ENCODE data around the gene SYTL1. TPM values are rescaled to one million over a fixed set of nuclear protein-coding genes. Genes with fewer than 3 reads are reported as not detected.
A peak's percentile ranks its signal among the peaks of the same experiment; 100 is the strongest.

SYTL1 gene
- total and polyA plus RNA-seq, 4 experiments from 2014 or later, result 99.7 to 158 (median 144) TPM

DNA sequence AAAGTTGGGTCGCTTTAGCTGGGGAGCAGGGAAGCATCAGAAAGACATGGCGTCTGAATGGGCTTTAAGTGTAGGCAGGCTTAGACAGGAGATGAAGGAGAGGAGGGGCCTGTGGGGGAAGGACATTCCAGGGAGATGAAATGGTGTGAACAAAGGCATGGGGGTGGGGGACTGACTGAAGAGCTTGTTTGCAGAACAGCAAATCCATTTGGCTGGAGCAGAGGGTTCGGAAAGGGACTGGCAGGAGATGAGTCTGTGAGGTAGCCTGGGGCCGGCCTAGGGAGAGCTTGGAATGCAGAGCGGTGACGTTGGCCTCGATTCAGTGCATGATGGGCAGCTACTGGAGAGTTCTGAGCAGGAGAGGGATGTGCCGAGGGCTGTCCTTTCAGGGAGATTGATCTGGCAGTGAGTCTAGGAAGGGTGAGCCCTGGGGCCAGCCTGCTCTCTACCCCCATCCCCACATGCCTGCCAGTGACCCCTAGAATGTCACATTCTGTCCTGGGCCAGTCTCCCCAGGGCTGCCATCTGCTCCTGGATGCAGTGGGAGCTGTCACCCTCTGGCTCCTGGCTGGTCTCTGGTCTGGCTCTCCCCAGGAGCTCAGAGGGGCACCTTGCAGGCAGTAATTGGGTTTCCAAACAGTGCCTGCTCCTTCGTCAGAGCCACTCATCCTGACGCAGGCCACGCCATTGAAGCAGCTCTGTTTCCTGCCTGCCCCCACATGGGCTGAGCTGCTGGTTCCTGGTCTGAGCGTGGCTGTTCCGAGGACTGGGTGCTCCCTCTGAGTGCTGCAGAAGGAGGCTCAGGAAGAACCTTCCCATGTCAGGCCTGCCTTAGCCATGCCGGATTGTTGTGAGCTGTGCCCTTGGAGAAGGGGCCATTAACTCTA lies 42.2 kb upstream of the SYTL1 start:
- Histone ChIP-seq H3K27ac (ENCODE audit: low read depth, low read length) (no peak overlapping the region), H3K9me3 (ENCODE audit: control insufficient read depth in 1 of 2, low read length in 2 of 2) (no peaks in the 10 kb centered on the region), H3K4me1 (ENCODE audit: insufficient read depth, low read length) (no peaks in the 10 kb centered on the region), H3K36me3 (ENCODE audit: insufficient read depth, low read length) (peaks cover 48% of the 10 kb centered on the region), H3K27me3 (ENCODE audit: insufficient read depth, low read length) (no peaks in the 10 kb centered on the region), H3K4me3 (ENCODE audit: low read length in 2 of 2) (no peak overlapping the region)
- DNase-seq, result no peak
- Mint-ChIP-seq H3K27ac (peak overlapping the region in 3 of 7 donors; percentile 4 to 19 (median 17)), H3K4me3 (no peak overlapping the region), H3K9me3 (no peaks in the 10 kb centered on the region), H3K36me3 (peaks cover 22 to 79% of the 10 kb centered on the region in 2 donors), H3K27me3 (no peaks in the 10 kb centered on the region), H3K4me1 (peaks cover 0 to 2% (median 1%) of the 10 kb centered on the region in 4 donors)
- intact Hi-C loops (cut with micrococcal nuclease), result loop anchor here (1.0 to 2.0 kb wide), 2 partner anchors 96 to 307 kb away; no protein-coding TSS in a partner anchor
- ChIA-PET CTCF (ENCODE audit: partially characterized antibody) (interaction anchor here (0.6 to 12.1 kb wide), 27 partner anchors 8 to 373 kb away, joined by 3 to 325 read pairs (median 7); partner anchors contain the start of genes AHDC1, CD164L2, GPR3 and MAP3K6), POLR2A (ENCODE audit: partially characterized antibody) (interaction anchor here (0.8 to 2.1 kb wide), 5 partner anchors 27 to 363 kb away, joined by 3 to 15 read pairs (median 4); no protein-coding TSS in a partner anchor)

DNA sequence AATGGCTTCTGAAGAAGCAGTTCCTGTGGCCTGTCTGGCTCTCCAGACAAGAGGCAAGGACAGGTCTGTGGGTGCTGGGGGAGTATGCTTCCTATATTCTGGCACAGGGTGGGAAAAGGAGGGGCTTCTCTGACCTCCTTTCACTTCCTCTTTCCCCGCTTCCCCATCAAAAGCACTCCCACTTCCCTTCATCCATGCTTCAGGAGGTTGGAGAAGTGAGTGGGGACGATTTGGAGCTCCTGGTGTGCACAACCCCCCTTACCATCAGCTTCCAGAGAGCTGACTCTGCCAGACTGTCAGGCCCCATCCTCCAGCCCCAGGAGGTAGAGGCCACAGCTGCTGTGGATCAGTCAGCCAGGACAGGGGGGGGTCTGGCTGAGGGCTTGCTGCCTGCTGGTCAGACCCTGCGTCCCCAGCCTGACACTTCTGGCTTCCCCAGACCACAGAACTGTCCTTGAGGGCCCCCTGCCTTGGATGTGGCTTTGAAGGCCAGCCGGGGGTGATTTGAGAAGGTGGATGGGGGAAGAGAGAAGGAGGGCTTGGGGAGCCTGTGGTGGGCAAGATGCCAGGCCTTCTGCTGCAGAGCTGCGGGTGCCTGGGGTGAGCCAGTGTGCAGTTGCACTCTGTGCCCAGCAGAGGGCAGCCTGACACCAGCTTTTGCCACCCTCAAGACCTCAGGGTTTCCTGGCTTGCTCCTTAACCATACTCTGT lies 41.3 kb upstream of the SYTL1 start:
- H3K36me3 ChIP-seq (ENCODE audit: insufficient read depth, low read length), result peaks cover 48% of the 10 kb centered on the region
- intact Hi-C loops (cut with micrococcal nuclease), result loop anchor here (1.0 to 2.0 kb wide), 4 partner anchors 88 to 363 kb away; no protein-coding TSS in a partner anchor
- no peak overlapping the region for H3K4me3 Mint-ChIP-seq

DNA sequence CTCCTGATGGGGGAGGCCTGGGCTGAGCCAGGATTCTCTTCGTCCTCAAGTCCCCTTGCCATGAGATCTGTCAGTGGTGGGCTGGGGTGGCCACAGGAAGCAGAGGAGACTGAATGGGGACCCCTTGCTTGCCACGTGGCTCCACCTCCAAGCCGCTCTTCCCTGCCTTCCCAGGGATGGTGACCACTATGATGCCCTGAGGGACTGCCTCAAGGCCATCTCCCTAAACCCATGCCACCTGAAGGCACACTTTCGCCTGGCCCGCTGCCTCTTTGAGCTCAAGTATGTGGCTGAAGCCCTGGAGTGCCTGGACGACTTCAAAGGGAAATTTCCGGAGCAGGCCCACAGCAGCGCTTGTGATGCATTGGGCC lies 40.8 kb upstream of the SYTL1 start:
- Mint-ChIP-seq H3K4me3 (no peak overlapping the region), H3K9me3 (no peaks in the 10 kb centered on the region), H3K27ac (peak overlapping the region in 1 of 7 donors; percentile 43), H3K27me3 (no peaks in the 10 kb centered on the region), H3K4me1 (peaks cover 0 to 2% (median 1%) of the 10 kb centered on the region in 4 donors), H3K36me3 (peaks cover 22 to 77% of the 10 kb centered on the region in 2 donors)
- intact Hi-C loops (cut with micrococcal nuclease), result loop anchor here (1.0 to 2.0 kb wide), 3 partner anchors 87 to 362 kb away; no protein-coding TSS in a partner anchor
- H3K27ac ChIP-seq (ENCODE audit: low read depth, low read length), result no peak overlapping the region
- ChIA-PET CTCF (ENCODE audit: partially characterized antibody) (interaction anchor here (1.1 to 12.1 kb wide), 19 partner anchors 7 to 362 kb away, joined by 3 to 325 read pairs (median 15); partner anchors contain the start of genes AHDC1, CD164L2, GPR3 and MAP3K6), POLR2A (ENCODE audit: partially characterized antibody) (interaction anchor here (0.6 to 2.6 kb wide), 7 partner anchors 22 to 95 kb away, joined by 3 to 15 read pairs (median 4); no protein-coding TSS in a partner anchor)
- no peaks in the 10 kb centered on the region for H3K27me3 ChIP-seq (ENCODE audit: insufficient read depth, low read length)
- H3K4me1 ChIP-seq (ENCODE audit: insufficient read depth, low read length), result no peaks in the 10 kb centered on the region
- no peak for DNase-seq
- peaks cover 48% of the 10 kb centered on the region for H3K36me3 ChIP-seq (ENCODE audit: insufficient read depth, low read length)
- no peak overlapping the region for H3K4me3 ChIP-seq (ENCODE audit: low read length in 2 of 2)
- H3K9me3 ChIP-seq (ENCODE audit: control insufficient read depth in 1 of 2, low read length in 2 of 2), result no peaks in the 10 kb centered on the region

More for the DNA sequence above, 41.3 kb upstream of the SYTL1 start:
- Mint-ChIP-seq H3K9me3 (no peaks in the 10 kb centered on the region), H3K27me3 (no peaks in the 10 kb centered on the region), H3K4me1 (peaks cover 0 to 2% (median 1%) of the 10 kb centered on the region in 4 donors), H3K36me3 (peaks cover 22 to 77% of the 10 kb centered on the region in 2 donors), H3K27ac (peak overlapping the region in 1 of 7 donors; percentile 43)
- CTCF ChIA-PET (ENCODE audit: partially characterized antibody), result interaction anchor here (1.0 to 12.1 kb wide), 20 partner anchors 8 to 329 kb away, joined by 3 to 325 read pairs (median 14); partner anchors contain the start of genes AHDC1, CD164L2, GPR3 and MAP3K6
- POLR2A ChIA-PET (ENCODE audit: partially characterized antibody), result interaction anchor here (0.8 to 2.6 kb wide), 7 partner anchors 22 to 362 kb away, joined by 3 to 15 read pairs (median 4); no protein-coding TSS in a partner anchor
- no peak overlapping the region for H3K4me3 ChIP-seq (ENCODE audit: low read length in 2 of 2)
- no peaks in the 10 kb centered on the region for H3K27me3 ChIP-seq (ENCODE audit: insufficient read depth, low read length)
- no peak overlapping the region for H3K27ac ChIP-seq (ENCODE audit: low read depth, low read length)
- H3K4me1 ChIP-seq (ENCODE audit: insufficient read depth, low read length), result no peaks in the 10 kb centered on the region
- no peaks in the 10 kb centered on the region for H3K9me3 ChIP-seq (ENCODE audit: control insufficient read depth in 1 of 2, low read length in 2 of 2)
- peak; percentile 66 to 79 (median 76) for DNase-seq

DNA sequence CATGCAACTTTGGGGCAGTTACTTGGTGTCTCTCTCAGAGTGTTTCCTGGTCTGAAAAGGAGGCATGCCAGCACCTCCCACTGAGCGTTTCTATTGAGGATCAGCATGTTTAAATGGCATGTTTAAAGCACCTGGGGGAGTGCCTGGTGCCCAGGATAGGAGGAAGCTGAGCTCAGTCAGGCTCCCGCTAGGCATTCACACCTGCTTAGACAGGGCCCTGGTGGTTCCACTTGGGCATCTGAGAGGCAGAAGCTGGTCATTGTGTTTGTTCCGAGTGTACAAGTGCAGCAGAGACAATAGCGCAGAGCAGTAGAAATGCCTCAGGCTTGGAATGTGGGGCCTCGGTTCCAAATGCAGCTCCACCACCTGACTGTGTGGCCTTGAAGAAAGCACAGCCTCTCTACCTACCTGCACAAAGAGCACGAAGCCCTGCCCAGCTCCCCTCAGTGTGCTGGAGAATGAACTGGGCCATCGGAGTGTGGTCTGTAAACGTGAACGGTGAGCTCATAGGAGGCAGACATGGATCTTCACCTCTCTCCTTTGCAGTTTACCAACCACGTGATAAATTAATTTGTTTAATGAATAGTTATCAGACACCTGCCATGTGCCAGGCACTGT lies 40.1 kb upstream of the SYTL1 start:
- peaks cover 48% of the 10 kb centered on the region for H3K36me3 ChIP-seq (ENCODE audit: insufficient read depth, low read length)

DNA sequence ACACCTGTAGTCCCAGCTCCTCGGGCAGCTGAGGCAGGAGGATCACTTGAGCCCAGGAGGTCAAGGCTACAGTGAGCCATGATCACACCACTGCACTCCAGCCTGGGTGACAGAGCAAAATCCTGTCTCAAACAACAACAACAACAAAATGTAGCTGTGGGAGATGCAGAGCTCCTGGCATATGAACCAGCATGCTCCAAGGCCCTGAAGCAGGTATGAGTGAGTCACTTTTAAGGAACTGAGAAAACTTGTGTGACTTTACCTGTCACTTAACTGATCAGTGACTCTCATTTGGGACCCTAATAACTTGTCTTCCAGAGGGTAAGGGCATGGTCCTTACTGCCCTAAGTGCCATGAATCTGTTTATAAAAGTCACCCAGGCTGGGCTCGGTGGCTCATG lies 39.2 kb upstream of the SYTL1 start:
- Mint-ChIP-seq H3K4me1 (peaks cover 0 to 2% (median 1%) of the 10 kb centered on the region in 4 donors), H3K4me3 (no peak overlapping the region), H3K27me3 (no peaks in the 10 kb centered on the region), H3K27ac (no peak overlapping the region), H3K36me3 (peaks cover 22 to 70% of the 10 kb centered on the region in 2 donors), H3K9me3 (no peaks in the 10 kb centered on the region)
- no peaks in the 10 kb centered on the region for H3K9me3 ChIP-seq (ENCODE audit: control insufficient read depth in 1 of 2, low read length in 2 of 2)
- no peaks in the 10 kb centered on the region for H3K27me3 ChIP-seq (ENCODE audit: insufficient read depth, low read length)
- intact Hi-C loops (cut with micrococcal nuclease), result no loop called here
- H3K27ac ChIP-seq (ENCODE audit: low read depth, low read length), result no peak overlapping the region
- H3K4me1 ChIP-seq (ENCODE audit: insufficient read depth, low read length), result no peaks in the 10 kb centered on the region
- CTCF ChIA-PET (ENCODE audit: partially characterized antibody), result interaction anchor here (0.9 to 12.1 kb wide), 12 partner anchors 11 to 360 kb away, joined by 4 to 325 read pairs (median 6); partner anchors contain the start of genes AHDC1, CD164L2, GPR3 and SYTL1
- H3K36me3 ChIP-seq (ENCODE audit: insufficient read depth, low read length), result peaks cover 39% of the 10 kb centered on the region
- POLR2A ChIA-PET (ENCODE audit: partially characterized antibody), result interaction anchor here (0.7 to 2.6 kb wide), 2 partner anchors 14 to 84 kb away, joined by 3 to 6 read pairs; no protein-coding TSS in a partner anchor
- DNase-seq, result no peak
- H3K4me3 ChIP-seq (ENCODE audit: low read length in 2 of 2), result no peak overlapping the region

More for the DNA sequence above, 40.1 kb upstream of the SYTL1 start:
- Mint-ChIP-seq H3K27me3 (no peaks in the 10 kb centered on the region), H3K9me3 (no peaks in the 10 kb centered on the region), H3K36me3 (peaks cover 22 to 75% of the 10 kb centered on the region in 2 donors), H3K4me3 (no peak overlapping the region), H3K4me1 (peaks cover 0 to 2% (median 1%) of the 10 kb centered on the region in 4 donors), H3K27ac (peak overlapping the region in 1 of 7 donors; percentile 64)
- Histone ChIP-seq H3K27ac (ENCODE audit: low read depth, low read length) (no peak overlapping the region), H3K4me3 (ENCODE audit: low read length in 2 of 2) (no peak overlapping the region), H3K9me3 (ENCODE audit: control insufficient read depth in 1 of 2, low read length in 2 of 2) (no peaks in the 10 kb centered on the region), H3K4me1 (ENCODE audit: insufficient read depth, low read length) (no peaks in the 10 kb centered on the region), H3K27me3 (ENCODE audit: insufficient read depth, low read length) (no peaks in the 10 kb centered on the region)
- ChIA-PET CTCF (ENCODE audit: partially characterized antibody) (interaction anchor here (1.0 to 12.1 kb wide), 18 partner anchors 10 to 361 kb away, joined by 3 to 325 read pairs (median 14); partner anchors contain the start of genes AHDC1, CD164L2, GPR3 and MAP3K6), POLR2A (ENCODE audit: partially characterized antibody) (interaction anchor here (0.6 to 2.6 kb wide), 5 partner anchors 21 to 94 kb away, joined by 3 to 15 read pairs (median 5); no protein-coding TSS in a partner anchor)
- DNase-seq, result no peak
- intact Hi-C loops (cut with micrococcal nuclease), result loop anchor here (1.0 to 2.0 kb wide), 3 partner anchors 87 to 362 kb away; no protein-coding TSS in a partner anchor

DNA sequence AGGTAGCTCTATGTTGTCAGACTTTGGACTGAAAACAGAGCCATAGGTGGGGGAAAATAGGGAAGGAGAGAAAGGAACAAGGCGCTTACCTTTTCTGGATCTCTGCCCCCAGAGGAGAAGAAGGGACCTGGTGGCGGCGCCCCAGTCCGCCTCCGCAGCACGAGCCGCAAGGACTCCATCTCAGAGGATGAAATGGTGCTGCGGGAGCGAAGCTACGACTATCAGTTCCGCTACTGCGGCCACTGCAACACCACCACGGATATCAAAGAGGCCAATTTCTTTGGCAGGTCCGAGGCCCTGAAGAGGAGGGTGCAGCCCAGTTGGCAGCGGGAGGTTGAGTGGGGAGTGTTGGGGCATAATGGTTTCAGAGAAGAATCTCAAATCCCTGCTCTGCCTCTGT lies 38.3 kb upstream of the SYTL1 start:
- Histone ChIP-seq H3K9me3 (ENCODE audit: control insufficient read depth in 1 of 2, low read length in 2 of 2) (no peaks in the 10 kb centered on the region), H3K4me1 (ENCODE audit: insufficient read depth, low read length) (no peaks in the 10 kb centered on the region), H3K36me3 (ENCODE audit: insufficient read depth, low read length) (peaks cover 30% of the 10 kb centered on the region), H3K27ac (ENCODE audit: low read depth, low read length) (no peak overlapping the region), H3K4me3 (ENCODE audit: low read length in 2 of 2) (no peak overlapping the region), H3K27me3 (ENCODE audit: insufficient read depth, low read length) (no peaks in the 10 kb centered on the region)
- no peak overlapping the region for H3K4me3 Mint-ChIP-seq
- no peaks in the 10 kb centered on the region for H3K9me3 Mint-ChIP-seq
- peaks cover 0 to 2% (median 1%) of the 10 kb centered on the region in 4 donors for H3K4me1 Mint-ChIP-seq
- H3K27ac Mint-ChIP-seq, result no peak overlapping the region
- DNase-seq, result no peak
- peaks cover 16 to 61% of the 10 kb centered on the region in 2 donors for H3K36me3 Mint-ChIP-seq
- no peaks in the 10 kb centered on the region for H3K27me3 Mint-ChIP-seq
- ChIA-PET CTCF (ENCODE audit: partially characterized antibody) (interaction anchor here (1.0 to 12.1 kb wide), 4 partner anchors 12 to 302 kb away, joined by 3 to 325 read pairs (median 44); partner anchors contain the start of genes AHDC1, CD164L2 and GPR3), POLR2A (ENCODE audit: partially characterized antibody) (no interaction called here)
- intact Hi-C loops (cut with micrococcal nuclease), result no loop called here

All from CD4-positive, alpha-beta memory T cell (primary cell).